HepG2 (cell line): ENCODE measurements around the gene FJX1. TPM values are rescaled to one million over a fixed set of nuclear protein-coding genes. Genes with fewer than 3 reads are reported as not detected.

Source experiments
- ATM ChIP-seq: fragments of 450-650 bp; IDR thresholded peaks from 2 replicates; pipeline ENCODE4 v1.7.1; 2017; ENCODE audit warnings: mild to moderate bottlenecking, borderline replicate concordance
- DR1 ChIP-seq: sonication (generic); formaldehyde crosslinking; IDR thresholded peaks from 2 replicates; pipeline ENCODE4 v1.8.0; 2021; ENCODE audit warnings: mild to moderate bottlenecking, missing genetic modification reagents, inconsistent platforms
- HMG20B ChIP-seq: conservative IDR thresholded peaks from 2 replicates; pipeline ENCODE4 v1.6.1; 2016; ENCODE audit warnings: missing genetic modification reagents, missing compliant biosample characterization
- IRF2 ChIP-seq: IDR thresholded peaks from 2 replicates; pipeline ENCODE4 v1.6.1; 2018; ENCODE audit warnings: missing genetic modification reagents, missing compliant biosample characterization
- KAT2B ChIP-seq: fragments of 150-350 bp; IDR thresholded peaks from 2 replicates; pipeline ENCODE4 v1.6.1; 2014; ENCODE audit warnings: low read depth, low read length, borderline replicate concordance
- KLF12 ChIP-seq: sonication (generic); formaldehyde crosslinking; IDR thresholded peaks from 2 replicates; pipeline ENCODE4 v1.4.0; 2020; ENCODE audit warnings: missing genetic modification reagents, borderline replicate concordance
- KLF15 ChIP-seq: sonication (generic); formaldehyde crosslinking; IDR thresholded peaks from 2 replicates; pipeline ENCODE4 v1.8.1; 2023; ENCODE audit warnings: borderline replicate concordance, mild to moderate bottlenecking, inconsistent platforms, missing genetic modification reagents, mixed read lengths
- KMT2A ChIP-seq: sonication (generic); formaldehyde crosslinking; IDR thresholded peaks from 2 replicates; pipeline ENCODE4 v1.4.0; 2020; ENCODE audit warnings: missing genetic modification reagents
- NFE2L1 ChIP-seq: sonication (generic); formaldehyde crosslinking; IDR thresholded peaks from 2 replicates; pipeline ENCODE4 v1.4.0; 2020; ENCODE audit warnings: missing genetic modification reagents, mild to moderate bottlenecking, borderline replicate concordance
- NFYB ChIP-seq: sonication (generic); formaldehyde crosslinking; IDR thresholded peaks from 2 replicates; pipeline ENCODE4 v1.4.0; 2020; ENCODE audit warnings: missing genetic modification reagents
- NONO ChIP-seq, 2 experiments: fragments of 450-650 bp in 1 of 2; sonication (generic) in 1 of 2; formaldehyde crosslinking in 1 of 2; IDR thresholded peaks in 1 of 2; conservative IDR thresholded peaks in 1 of 2; 2 replicates each; pipeline versions ENCODE4 v1.6.1 to v1.8.0; 2017 to 2022; ENCODE audit warnings: mild to moderate bottlenecking in 1 of 2, missing genetic modification reagents in 1 of 2, moderate library complexity in 1 of 2
- PAX8 ChIP-seq: sonication (generic); formaldehyde crosslinking; IDR thresholded peaks from 2 replicates; pipeline ENCODE4 v1.8.0; 2022; ENCODE audit warnings: mild to moderate bottlenecking, missing genetic modification reagents, borderline replicate concordance
- RBAK ChIP-seq: sonication (generic); formaldehyde crosslinking; IDR thresholded peaks from 2 replicates; pipeline ENCODE4 v1.5.1; 2020; ENCODE audit warnings: mild to moderate bottlenecking, missing genetic modification reagents
- SAFB2 ChIP-seq: sonication (generic); formaldehyde crosslinking; IDR thresholded peaks from 2 replicates; pipeline ENCODE4 v1.5.1; 2020; ENCODE audit warnings: missing genetic modification reagents, low read depth, mild to moderate bottlenecking, borderline replicate concordance
- SNAPC5 ChIP-seq: sonication (generic); formaldehyde crosslinking; IDR thresholded peaks from 2 replicates; pipeline ENCODE4 v1.8.1; 2023; ENCODE audit warnings: mild to moderate bottlenecking, missing genetic modification reagents, borderline replicate concordance
- TFAP4 ChIP-seq: sonication (generic); IDR thresholded peaks from 2 replicates; pipeline ENCODE4 v1.6.1; 2016; ENCODE audit warnings: low read depth, borderline replicate concordance
- ZFX ChIP-seq: sonication (generic); formaldehyde crosslinking; IDR thresholded peaks from 2 replicates; pipeline ENCODE4 v1.4.0; 2020; ENCODE audit warnings: mild to moderate bottlenecking, low read depth, missing genetic modification reagents, moderate library complexity
- ZMYM3 ChIP-seq: sonication (generic); formaldehyde crosslinking; IDR thresholded peaks from 2 replicates; pipeline ENCODE4 v1.5.1; 2020; ENCODE audit warnings: mild to moderate bottlenecking, missing genetic modification reagents
- ZNF282 ChIP-seq: fragments of 450-650 bp; IDR thresholded peaks from 2 replicates; pipeline ENCODE4 v1.6.1; 2018; ENCODE audit not compliant: partially characterized antibody
- ZNF34 ChIP-seq: sonication (generic); formaldehyde crosslinking; IDR thresholded peaks from 2 replicates; pipeline ENCODE4 v1.4.0; 2020; ENCODE audit warnings: mild to moderate bottlenecking, missing genetic modification reagents, borderline replicate concordance
- ZNF546 ChIP-seq: sonication (generic); formaldehyde crosslinking; conservative IDR thresholded peaks from 2 replicates; pipeline ENCODE4 v1.8.1; 2023; ENCODE audit warnings: mild to moderate bottlenecking, missing genetic modification reagents
- ZNF580 ChIP-seq: IDR thresholded peaks from 2 replicates; pipeline ENCODE4 v1.6.1; 2016; ENCODE audit warnings: low read depth, borderline replicate concordance
- ZNF615 ChIP-seq: sonication (generic); formaldehyde crosslinking; IDR thresholded peaks from 2 replicates; pipeline ENCODE4 v1.5.0; 2020; ENCODE audit warnings: mild to moderate bottlenecking, missing genetic modification reagents, borderline replicate concordance
- ZNF883 ChIP-seq: sonication (generic); formaldehyde crosslinking; IDR thresholded peaks from 2 replicates; pipeline ENCODE4 v1.5.1; 2020; ENCODE audit warnings: mild to moderate bottlenecking, missing genetic modification reagents; ENCODE audit errors: not compliant biosample characterization
- ZSCAN30 ChIP-seq: sonication (generic); formaldehyde crosslinking; IDR thresholded peaks from 2 replicates; pipeline ENCODE4 v1.5.0; 2020; ENCODE audit warnings: mild to moderate bottlenecking, missing genetic modification reagents
- polyA plus RNA-seq, 8 experiments: library from polyadenylated mRNA; depleted of rRNA in 3 of 8; stranded (reverse) in 7 of 8; unstranded in 1 of 8; fragments of >200 nt; fragmentation: Illumina TruSeq in 4 of 8; extraction: Trizol in 4 of 8; gene quantifications; 2 replicates each; pipeline versions ENCODE4 v1.2.1 to v1.2.3, GENCODE V29; 2011 to 2016; ENCODE audit warnings: low read depth in 4 of 8, missing spikeins in 1 of 8, mixed read lengths in 1 of 8; ENCODE audit not compliant: insufficient read depth in 1 of 8
- total RNA-seq, 5 experiments: library from RNA; depleted of rRNA; stranded (reverse); fragments of >200 nt; fragmentation: Illumina TruSeq; extraction: Trizol; gene quantifications; 2 replicates each; pipeline ENCODE4 v1.2.3, GENCODE V29; 2016; ENCODE audit warnings: low read depth in 1 of 5
- TF ChIP-seq, protein P1 (sequence below): sonication (generic); formaldehyde crosslinking; IDR thresholded peaks from 2 replicates; pipeline ENCODE4 v1.5.1; 2020; ENCODE audit warnings: mild to moderate bottlenecking, moderate library complexity, missing genetic modification reagents
- TF ChIP-seq, protein P2 (sequence below): IDR thresholded peaks from 2 replicates; pipeline ENCODE4 v1.6.1; 2016; ENCODE audit warnings: control low read depth

FJX1 gene
- total and polyA plus RNA-seq, 2 of the 13 experiments (the other 11 are each of a cell fraction or from before 2014, with no cell fraction given): 0.40 to 0.82 TPM

DNA sequence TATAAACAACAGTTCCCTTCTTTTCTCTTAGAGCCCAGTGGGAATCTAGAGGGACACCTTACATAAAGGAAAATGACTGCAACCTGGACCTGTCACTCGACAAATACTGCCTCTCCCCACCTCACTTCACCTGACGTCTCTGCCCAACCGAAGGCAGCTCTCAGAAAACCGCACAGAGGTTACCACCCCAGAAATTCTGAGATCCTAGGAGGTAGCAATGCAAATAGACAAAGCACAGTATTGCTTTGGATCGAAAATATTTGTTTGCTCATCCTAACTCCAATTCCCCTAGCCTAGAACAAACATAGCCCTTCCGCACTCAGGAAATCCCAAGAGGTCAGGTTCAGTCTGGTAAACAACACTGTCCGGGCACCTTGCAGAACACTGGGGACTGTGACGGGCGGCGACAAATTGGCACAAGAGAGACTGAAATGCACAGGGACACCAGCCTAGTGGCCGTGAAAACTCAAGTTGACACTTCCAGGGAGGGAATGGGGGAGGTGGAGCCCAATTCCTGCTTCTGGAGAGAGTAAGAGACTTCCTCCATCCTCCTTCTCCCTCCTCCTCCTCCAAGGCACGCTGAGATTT is 43.9 kb downstream of the FJX1 start (continued):
- 0 out of 2 replicates have a peak, but pooled peaks have one; percentile 25 for TF ChIP-seq TFAP4
- no peak for TF ChIP-seq NONO (IDR thresholded peaks at IDR 0.05)
- TF ChIP-seq NONO (CRISPR knock-in tag; conservative IDR thresholded peaks at IDR 0.05): peak; percentile 68; the same call in 1 of the 2 replicates
- TF ChIP-seq ZMYM3 (CRISPR knock-in tag): peak; percentile 63; the same call in 1 of the 2 replicates
- TF ChIP-seq PAX8 (CRISPR knock-in tag): no peak
- TF ChIP-seq, protein P1, sequence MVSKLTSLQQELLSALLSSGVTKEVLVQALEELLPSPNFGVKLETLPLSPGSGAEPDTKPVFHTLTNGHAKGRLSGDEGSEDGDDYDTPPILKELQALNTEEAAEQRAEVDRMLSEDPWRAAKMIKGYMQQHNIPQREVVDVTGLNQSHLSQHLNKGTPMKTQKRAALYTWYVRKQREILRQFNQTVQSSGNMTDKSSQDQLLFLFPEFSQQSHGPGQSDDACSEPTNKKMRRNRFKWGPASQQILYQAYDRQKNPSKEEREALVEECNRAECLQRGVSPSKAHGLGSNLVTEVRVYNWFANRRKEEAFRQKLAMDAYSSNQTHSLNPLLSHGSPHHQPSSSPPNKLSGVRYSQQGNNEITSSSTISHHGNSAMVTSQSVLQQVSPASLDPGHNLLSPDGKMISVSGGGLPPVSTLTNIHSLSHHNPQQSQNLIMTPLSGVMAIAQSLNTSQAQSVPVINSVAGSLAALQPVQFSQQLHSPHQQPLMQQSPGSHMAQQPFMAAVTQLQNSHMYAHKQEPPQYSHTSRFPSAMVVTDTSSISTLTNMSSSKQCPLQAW (CRISPR knock-in tag): peak; percentile 87
- TF ChIP-seq ZNF580 (CRISPR knock-in tag): peak; percentile 90
- no peak for TF ChIP-seq ATM
- TF ChIP-seq NFYB (CRISPR knock-in tag): no peak
- TF ChIP-seq ZNF546 (CRISPR knock-in tag): no peak
- no peak for TF ChIP-seq ZSCAN30 (CRISPR knock-in tag)
- no peak for TF ChIP-seq ZNF883 (CRISPR knock-in tag)
- no peak for TF ChIP-seq NFE2L1
- TF ChIP-seq ZNF615 (CRISPR knock-in tag): no peak
- TF ChIP-seq KAT2B: peak; percentile 30; the same call in 1 of the 2 replicates
- no peak; the same call in 1 of the 2 replicates for TF ChIP-seq SAFB2 (CRISPR knock-in tag)
- TF ChIP-seq IRF2: peak; percentile 83; the same call in 1 of the 2 replicates
- no peak for TF ChIP-seq ZFX
- no peak for TF ChIP-seq DR1 (CRISPR knock-in tag)
- TF ChIP-seq KMT2A (CRISPR knock-in tag): no peak
- peak; percentile 44 for TF ChIP-seq RBAK (CRISPR knock-in tag)
- TF ChIP-seq KLF15 (CRISPR knock-in tag): no peak
- no peak for TF ChIP-seq ZNF34
- TF ChIP-seq KLF12: 0 out of 2 replicates have a peak, but pooled peaks have one; percentile 1
- no peak for TF ChIP-seq ZNF282
- TF ChIP-seq, protein P2, sequence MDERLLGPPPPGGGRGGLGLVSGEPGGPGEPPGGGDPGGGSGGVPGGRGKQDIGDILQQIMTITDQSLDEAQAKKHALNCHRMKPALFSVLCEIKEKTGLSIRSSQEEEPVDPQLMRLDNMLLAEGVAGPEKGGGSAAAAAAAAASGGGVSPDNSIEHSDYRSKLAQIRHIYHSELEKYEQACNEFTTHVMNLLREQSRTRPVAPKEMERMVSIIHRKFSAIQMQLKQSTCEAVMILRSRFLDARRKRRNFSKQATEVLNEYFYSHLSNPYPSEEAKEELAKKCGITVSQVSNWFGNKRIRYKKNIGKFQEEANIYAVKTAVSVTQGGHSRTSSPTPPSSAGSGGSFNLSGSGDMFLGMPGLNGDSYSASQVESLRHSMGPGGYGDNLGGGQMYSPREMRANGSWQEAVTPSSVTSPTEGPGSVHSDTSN (CRISPR knock-in tag): no peak
- peak; percentile 93; the same call in 1 of the 2 replicates for TF ChIP-seq SNAPC5 (CRISPR knock-in tag)
- peak; percentile 94 for TF ChIP-seq HMG20B (CRISPR knock-in tag)
